ENCODE measurements around the gene SURF1. TPM values are rescaled to one million over a fixed set of nuclear protein-coding genes. Genes with fewer than 3 reads are reported as not detected.

Gene SURF1
- total and polyA plus RNA-seq, 2 donors (not counting 1 experiment from before 2014, with no cell fraction given): 44.1 to 54.5 TPM

- H3K27ac ChIP-seq (ENCODE audit: low read length in 2 of 2): no peak overlapping the region
- Mint-ChIP-seq H3K4me1 (peaks cover 55% of the 10 kb centered on the region), H3K4me3 (no peak overlapping the region), H3K27ac (no peak overlapping the region), H3K27me3 (no peaks in the 10 kb centered on the region), H3K9me3 (ENCODE audit: insufficient read depth) (no peaks in the 10 kb centered on the region)
- H2AFZ ChIP-seq (ENCODE audit: insufficient read depth, low read depth, low read length, poor library complexity, severe bottlenecking): no peak overlapping the region
- no peak for TF ChIP-seq EZH2 (IDR thresholded peaks at IDR 0.05; ENCODE audit: borderline replicate concordance, insufficient read depth, low read depth, low read length, poor library complexity, severe bottlenecking)
- TF ChIP-seq, protein P1, sequence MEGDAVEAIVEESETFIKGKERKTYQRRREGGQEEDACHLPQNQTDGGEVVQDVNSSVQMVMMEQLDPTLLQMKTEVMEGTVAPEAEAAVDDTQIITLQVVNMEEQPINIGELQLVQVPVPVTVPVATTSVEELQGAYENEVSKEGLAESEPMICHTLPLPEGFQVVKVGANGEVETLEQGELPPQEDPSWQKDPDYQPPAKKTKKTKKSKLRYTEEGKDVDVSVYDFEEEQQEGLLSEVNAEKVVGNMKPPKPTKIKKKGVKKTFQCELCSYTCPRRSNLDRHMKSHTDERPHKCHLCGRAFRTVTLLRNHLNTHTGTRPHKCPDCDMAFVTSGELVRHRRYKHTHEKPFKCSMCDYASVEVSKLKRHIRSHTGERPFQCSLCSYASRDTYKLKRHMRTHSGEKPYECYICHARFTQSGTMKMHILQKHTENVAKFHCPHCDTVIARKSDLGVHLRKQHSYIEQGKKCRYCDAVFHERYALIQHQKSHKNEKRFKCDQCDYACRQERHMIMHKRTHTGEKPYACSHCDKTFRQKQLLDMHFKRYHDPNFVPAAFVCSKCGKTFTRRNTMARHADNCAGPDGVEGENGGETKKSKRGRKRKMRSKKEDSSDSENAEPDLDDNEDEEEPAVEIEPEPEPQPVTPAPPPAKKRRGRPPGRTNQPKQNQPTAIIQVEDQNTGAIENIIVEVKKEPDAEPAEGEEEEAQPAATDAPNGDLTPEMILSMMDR (IDR thresholded peaks at IDR 0.05): no peak
- peaks cover 0 to 4% (median under 1%) of the 10 kb centered on the region in 3 donors for H3K9me3 ChIP-seq (ENCODE audit: control extremely low read depth in 1 of 3, control insufficient read depth in 2 of 3, insufficient read depth in 1 of 3, low read length in 2 of 3)
- WGBS (ENCODE audit: insufficient coverage): 96% methylated on average over 12 of the region's 12 CpGs
- peaks cover 42 to 56% of the 10 kb centered on the region in 2 donors for H3K4me1 ChIP-seq (ENCODE audit: control insufficient read depth in 2 of 2, insufficient read depth in 2 of 2, low read length in 2 of 2)
- H3K27me3 ChIP-seq (replicated peaks in 1 of 4; ENCODE audit: control extremely low read depth in 1 of 4, control insufficient read depth in 3 of 4, insufficient read depth in 4 of 4, low read length in 3 of 4): no peaks in the 10 kb centered on the region
- no peak overlapping the region for H3K9ac ChIP-seq (ENCODE audit: low read length)
- intact Hi-C loops (cut with micrococcal nuclease): loop anchor here (5.0 kb wide), 1 partner anchor 132 kb away; the partner anchor contains the start of gene SLC2A6
- H3K4me3 ChIP-seq (ENCODE audit: control extremely low read depth in 1 of 5, extremely low read depth in 1 of 5, insufficient read depth in 1 of 5, low read depth in 2 of 5, low read length in 4 of 5): no peak overlapping the region
- ChIA-PET POLR2A (no interaction called here), CTCF (no interaction called here)
- H4K20me1 ChIP-seq (ENCODE audit: control insufficient read depth, insufficient read depth, low read length, poor library complexity, severe bottlenecking): peaks cover 22% of the 10 kb centered on the region
- DNase-seq (no peak), ATAC-seq (ENCODE audit: low read depth) (no peak)
- peaks cover 0 to 56% of the 10 kb centered on the region in 2 experiments for H3K36me3 ChIP-seq (replicated peaks in 1 of 2; ENCODE audit: control extremely low read depth in 1 of 2, control insufficient read depth in 1 of 2, extremely low read depth in 1 of 2, insufficient read depth in 2 of 2, low read length in 1 of 2)
- no peak overlapping the region for H3K4me2 ChIP-seq (replicated peaks; ENCODE audit: low read depth, low read length, poor library complexity, severe bottlenecking)
- peaks cover 41% of the 10 kb centered on the region for H3K79me2 ChIP-seq (ENCODE audit: control insufficient read depth, insufficient read depth, low read length)
These were observed 11.3 kb downstream of the SURF1 start for GRCh38 chr9:133344979-133345378.

DNA sequence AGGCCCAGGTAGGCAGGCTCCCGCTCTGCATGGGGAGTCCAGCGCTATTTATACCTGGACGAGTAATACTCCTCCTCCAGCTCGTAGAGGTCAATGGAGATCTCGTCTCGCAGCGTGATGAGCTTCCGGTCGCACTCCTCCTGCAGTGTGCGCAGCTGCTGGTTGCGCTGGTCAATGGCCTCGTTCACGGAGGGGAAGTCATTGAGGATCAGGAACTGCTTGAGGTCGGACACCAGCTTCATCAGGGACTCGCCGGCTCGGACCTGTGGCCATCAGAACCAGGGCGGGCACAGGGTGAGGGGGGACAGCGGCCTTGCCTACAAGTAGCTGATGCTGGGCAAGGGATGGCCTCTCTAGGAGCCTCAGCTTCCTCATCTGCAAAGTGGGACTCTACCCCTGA lies 12.2 kb downstream of the SURF1 start:
- H3K27me3 ChIP-seq (replicated peaks in 1 of 4; ENCODE audit: control extremely low read depth in 1 of 4, control insufficient read depth in 3 of 4, insufficient read depth in 4 of 4, low read length in 3 of 4): no peaks in the 10 kb centered on the region
- no peak overlapping the region for H3K4me3 Mint-ChIP-seq
- no peaks in the 10 kb centered on the region for H3K9me3 Mint-ChIP-seq (ENCODE audit: insufficient read depth)
- peaks cover 43 to 57% of the 10 kb centered on the region in 2 donors for H3K4me1 ChIP-seq (ENCODE audit: control insufficient read depth in 2 of 2, insufficient read depth in 2 of 2, low read length in 2 of 2)
- CTCF ChIA-PET: interaction anchor here (1.5 kb wide), 1 partner anchor 14 kb away, joined by 5 read pairs; no protein-coding TSS in a partner anchor
- peaks cover 40% of the 10 kb centered on the region for H3K79me2 ChIP-seq (ENCODE audit: control insufficient read depth, insufficient read depth, low read length)
- H3K4me3 ChIP-seq (ENCODE audit: control extremely low read depth in 1 of 5, extremely low read depth in 1 of 5, insufficient read depth in 1 of 5, low read depth in 2 of 5, low read length in 4 of 5): no peak overlapping the region
- DNase-seq: no peak
- peaks cover 0 to 53% of the 10 kb centered on the region in 2 experiments for H3K36me3 ChIP-seq (replicated peaks in 1 of 2; ENCODE audit: control extremely low read depth in 1 of 2, control insufficient read depth in 1 of 2, extremely low read depth in 1 of 2, insufficient read depth in 2 of 2, low read length in 1 of 2)
- no peak overlapping the region for H2AFZ ChIP-seq (ENCODE audit: insufficient read depth, low read depth, low read length, poor library complexity, severe bottlenecking)
- H3K27ac Mint-ChIP-seq: no peak overlapping the region
- intact Hi-C loops (cut with micrococcal nuclease): no loop called here
- no peak overlapping the region for H3K9ac ChIP-seq (ENCODE audit: low read length)
- no peak overlapping the region for H3K27ac ChIP-seq (ENCODE audit: low read length in 2 of 2)
- POLR2A ChIA-PET: no interaction called here
- peaks cover 13% of the 10 kb centered on the region for H4K20me1 ChIP-seq (ENCODE audit: control insufficient read depth, insufficient read depth, low read length, poor library complexity, severe bottlenecking)
- WGBS (ENCODE audit: insufficient coverage): 98% methylated on average over 19 of the region's 19 CpGs
- peaks cover 0 to 9% (median 3%) of the 10 kb centered on the region in 3 donors for H3K9me3 ChIP-seq (ENCODE audit: control extremely low read depth in 1 of 3, control insufficient read depth in 2 of 3, insufficient read depth in 1 of 3, low read length in 2 of 3)
- H3K4me2 ChIP-seq (replicated peaks; ENCODE audit: low read depth, low read length, poor library complexity, severe bottlenecking): no peak overlapping the region
- ATAC-seq (ENCODE audit: low read depth): no peak
- peaks cover 56% of the 10 kb centered on the region for H3K4me1 Mint-ChIP-seq
- TF ChIP-seq EZH2 (IDR thresholded peaks at IDR 0.05; ENCODE audit: borderline replicate concordance, insufficient read depth, low read depth, low read length, poor library complexity, severe bottlenecking): no peak
- TF ChIP-seq, protein P1 (IDR thresholded peaks at IDR 0.05): no peak
- H3K27me3 Mint-ChIP-seq: no peaks in the 10 kb centered on the region

Measured in B cell (primary cell).